HG02943 (cell line): ENCODE results near the gene SH3BP5L.
"Not testable (repeated sequence)": the region's sequence is repeated elsewhere in the genome, so short reads cannot be mapped to it uniquely, and the experiment has no call there.

Experiments
- ATAC-seq: cut with Tn5 transposase; IDR thresholded peaks from one replicate; pipeline ENCODE4 v1.9.1; 2021; ENCODE audit warnings: mild to moderate bottlenecking, low read depth, moderate library complexity; ENCODE audit not compliant: unreplicated experiment

SH3BP5L gene

DNA sequence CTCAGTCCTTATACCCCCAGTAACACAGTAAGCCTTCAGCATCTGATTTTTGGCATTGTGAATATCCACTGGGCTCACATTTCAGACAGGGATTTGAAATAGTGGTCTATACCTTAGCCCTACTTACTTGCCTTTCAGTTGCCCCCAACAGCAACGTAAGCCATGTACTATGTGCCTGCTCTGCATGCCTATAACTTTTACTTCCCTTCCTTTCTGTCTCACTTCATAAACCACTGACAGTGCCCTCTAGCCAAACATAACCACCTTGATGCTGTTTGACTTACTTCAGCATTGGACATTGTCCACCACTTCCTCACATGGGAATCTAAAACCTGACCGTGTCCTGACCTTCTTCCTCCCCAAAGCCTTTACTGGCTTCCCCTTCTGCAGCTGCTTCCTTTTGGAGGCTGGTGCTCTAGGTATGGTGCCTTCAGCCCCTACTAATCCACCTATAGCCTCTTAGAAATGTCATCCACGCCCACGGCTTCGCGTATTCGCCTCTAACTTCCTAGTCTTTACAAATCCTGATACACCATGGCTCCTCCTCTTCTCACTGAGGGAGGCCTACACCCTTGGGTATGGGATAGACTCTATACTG, 8.7 kb upstream of the SH3BP5L start:
- ATAC-seq = no peak

- no peak for ATAC-seq
These were observed 6.1 kb upstream of the SH3BP5L start for GRCh38 chr1:248831842-248832241.

- not testable (repeated sequence) for ATAC-seq
These were observed 5.0 kb upstream of the SH3BP5L start for GRCh38 chr1:248830718-248831017.

GRCh38 chr1:248828845-248829244, 3.1 kb upstream of the SH3BP5L start:
- ATAC-seq = no peak

DNA sequence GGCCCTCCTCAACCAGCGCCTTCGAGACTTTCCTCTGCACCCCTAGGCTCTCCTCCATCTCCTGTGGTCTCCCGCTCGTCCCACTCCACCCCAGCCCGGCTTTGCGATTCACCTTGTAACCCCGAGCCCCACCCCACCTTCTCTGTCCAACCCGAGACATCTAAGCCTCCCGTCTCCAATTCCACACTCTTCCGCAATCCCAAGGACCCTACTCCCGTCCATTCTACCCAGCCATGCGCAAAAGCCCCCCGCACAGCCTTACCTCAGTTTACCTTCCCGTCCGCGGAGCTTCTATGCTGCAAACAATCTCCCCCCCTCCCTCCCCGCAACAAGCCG, 174 bp downstream of the SH3BP5L start:
- peak; percentile 4 for ATAC-seq

GRCh38 chr1:248825136-248825535, 579 bp downstream of the SH3BP5L start:
- ATAC-seq = no peak

DNA sequence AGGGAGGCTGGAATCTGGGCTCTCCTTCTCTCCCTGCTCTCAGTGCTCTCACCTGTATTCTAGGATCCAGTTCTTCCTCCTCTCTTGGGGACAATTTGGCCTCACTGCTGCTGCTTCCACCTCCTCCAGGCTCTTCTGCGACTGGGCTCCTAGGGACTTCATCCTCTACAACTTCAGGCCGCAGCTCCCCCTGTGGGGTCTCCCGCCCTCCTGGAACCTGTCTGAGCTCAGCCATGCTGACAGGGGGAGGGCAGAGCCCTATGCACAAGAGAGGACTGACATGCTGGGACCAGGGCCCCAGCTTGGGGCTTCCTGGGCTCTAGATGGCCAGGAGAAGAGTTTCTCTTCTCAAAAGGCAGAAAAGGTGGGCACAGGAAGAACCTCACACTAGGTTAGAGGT, 1.0 kb downstream of the SH3BP5L start:
- ATAC-seq = no peak

DNA sequence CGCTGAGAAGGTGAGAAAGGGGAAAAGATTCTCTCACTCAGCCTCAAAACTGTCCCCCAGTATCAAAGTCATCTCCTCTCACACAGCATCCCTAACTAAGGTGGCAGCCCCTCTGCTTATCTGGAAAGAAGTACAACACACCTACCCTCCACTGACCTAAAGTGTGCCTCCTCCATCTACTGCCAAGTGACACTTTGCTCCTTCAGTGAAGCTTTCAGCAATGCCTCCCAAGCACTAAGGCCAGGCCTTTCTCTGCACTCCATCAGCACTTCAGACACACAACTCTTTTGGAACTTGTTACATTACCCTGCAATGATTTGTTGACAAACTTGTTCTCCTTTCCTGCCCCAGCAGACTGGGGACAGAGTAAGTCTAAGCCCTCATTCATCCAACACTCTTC, 1.4 kb downstream of the SH3BP5L start:
- no peak for ATAC-seq

GRCh38 chr1:248823517-248824001, 2.2 kb downstream of the SH3BP5L start:
- no peak for ATAC-seq

DNA sequence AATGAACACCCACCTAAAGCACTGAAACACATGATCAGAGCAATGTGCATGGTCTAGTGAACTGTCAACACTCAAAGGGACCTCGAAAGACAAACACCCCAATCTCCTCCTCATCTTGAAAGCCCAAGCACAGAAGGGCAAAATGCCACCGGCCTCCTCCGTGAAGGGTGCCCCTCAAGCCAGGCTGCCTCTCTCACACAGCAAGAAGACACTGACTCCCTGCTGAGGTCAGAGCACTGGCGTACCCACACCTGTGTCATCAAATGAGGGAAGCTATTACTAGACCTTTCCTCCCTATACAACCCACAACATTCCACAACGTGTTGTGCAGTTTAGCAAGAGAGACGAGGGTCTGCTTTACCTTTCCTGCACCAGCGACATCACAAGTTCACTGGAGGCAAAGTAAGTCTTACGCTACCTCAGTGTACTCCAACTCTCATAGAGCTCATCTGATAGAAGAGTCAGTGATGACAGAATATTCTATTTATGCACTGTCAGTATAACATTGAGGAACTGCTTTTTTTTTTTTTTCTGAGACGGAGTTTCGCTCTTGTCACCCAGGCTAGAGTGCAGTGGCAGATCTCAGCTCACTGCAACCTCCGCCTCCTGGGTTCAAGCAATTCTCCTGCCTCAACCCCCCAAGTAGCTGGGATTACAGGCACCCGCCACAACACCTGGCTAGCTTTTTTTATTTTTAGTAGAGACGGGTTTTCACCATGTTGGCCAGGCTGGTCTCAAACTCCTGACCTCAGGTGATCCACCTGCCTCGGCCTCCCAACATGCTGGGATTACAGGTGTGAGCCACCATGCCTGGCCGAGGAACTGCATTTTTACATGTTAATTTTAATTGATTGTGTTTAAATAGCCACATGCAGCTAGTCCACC, 3.3 kb downstream of the SH3BP5L start:
- no peak for ATAC-seq

DNA sequence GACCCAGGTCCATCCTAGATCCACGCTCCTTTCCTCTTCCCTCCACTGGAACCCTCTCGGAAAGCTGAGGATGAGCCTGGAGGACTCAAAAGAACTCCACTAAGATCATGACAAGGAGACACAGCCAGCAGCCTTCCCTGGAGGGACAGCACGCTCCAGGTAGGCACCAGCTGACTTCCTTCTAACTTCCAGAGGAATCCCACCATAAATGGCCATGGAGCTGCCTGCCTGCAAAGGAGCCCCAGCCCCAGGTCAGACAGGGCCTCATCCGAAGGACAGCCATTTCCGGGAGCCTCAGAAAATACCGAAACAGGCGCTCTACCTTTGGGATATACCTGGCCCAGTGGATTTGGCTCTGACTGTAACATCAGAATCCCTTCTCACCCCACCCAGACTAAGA, 4.1 kb downstream of the SH3BP5L start:
- no peak for ATAC-seq

DNA sequence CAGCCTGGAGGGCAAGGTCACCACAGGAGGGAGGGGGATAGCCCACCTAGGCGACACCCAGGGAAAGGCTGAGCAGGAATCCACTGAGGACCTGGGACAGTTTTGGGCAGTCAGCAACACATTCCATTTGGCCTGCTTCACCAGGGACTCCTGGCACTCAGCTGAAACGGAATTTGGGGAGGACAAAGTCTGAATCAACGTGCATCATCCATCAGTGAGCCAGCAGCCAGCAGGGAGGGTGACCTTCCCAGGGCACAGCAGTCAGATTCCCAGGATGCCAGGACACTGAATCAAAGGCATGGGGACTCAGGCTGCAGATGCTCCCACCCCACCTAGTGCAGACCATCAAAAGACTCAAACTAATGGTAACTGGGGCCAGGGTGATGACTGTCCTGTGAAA, 4.6 kb downstream of the SH3BP5L start:
- ATAC-seq = no peak

- ATAC-seq = no peak
These were observed 5.6 kb downstream of the SH3BP5L start for GRCh38 chr1:248820041-248820585.

DNA sequence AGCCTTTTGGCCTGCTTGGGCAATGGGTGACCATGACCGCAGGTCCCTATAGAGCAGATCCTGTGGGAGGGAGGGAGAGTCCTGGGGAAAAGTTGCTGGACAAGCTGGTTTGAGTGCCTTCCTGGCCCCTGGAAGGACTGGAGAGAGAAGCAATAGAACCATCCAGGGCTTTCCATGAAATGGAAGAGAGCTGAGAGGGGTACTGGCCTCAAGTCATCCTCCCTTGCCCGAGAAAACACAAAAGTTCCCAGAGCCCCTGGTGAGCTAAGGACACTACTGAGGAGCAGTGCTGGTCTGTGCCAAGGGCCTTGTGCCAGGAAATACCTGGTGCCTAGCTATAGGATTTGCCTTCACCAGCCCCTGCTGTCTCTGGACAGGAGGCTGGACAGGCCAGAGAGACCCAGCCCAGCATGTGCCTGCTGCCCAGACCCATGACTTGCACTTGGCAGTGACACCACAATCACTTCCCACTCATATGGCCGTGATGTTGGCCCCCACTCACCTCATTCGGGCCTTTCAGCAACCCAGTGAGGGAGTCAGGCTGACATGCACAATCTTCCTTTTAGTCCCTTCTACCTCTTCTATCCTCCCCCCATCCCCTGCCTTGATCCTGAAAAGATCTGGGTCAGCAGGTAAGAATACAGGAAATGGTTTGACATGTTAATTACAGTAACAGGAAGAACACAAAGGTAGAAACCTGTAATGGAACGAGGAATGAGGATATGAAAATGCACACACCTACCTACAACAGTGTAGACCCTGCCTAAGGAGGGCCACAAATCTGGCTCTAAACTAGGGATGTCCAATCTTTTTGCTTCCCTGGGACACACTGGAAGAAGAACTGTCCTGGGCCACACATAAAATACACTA, 7.0 kb downstream of the SH3BP5L start:
- no peak for ATAC-seq

- ATAC-seq = no peak
These were observed 8.7 kb downstream of the SH3BP5L start for GRCh38 chr1:248817065-248817464.

GRCh38 chr1:248816042-248816851, 9.5 kb downstream of the SH3BP5L start:
- ATAC-seq = no peak

GRCh38 chr1:248815407-248816034, 10.2 kb downstream of the SH3BP5L start:
- ATAC-seq = no peak

DNA sequence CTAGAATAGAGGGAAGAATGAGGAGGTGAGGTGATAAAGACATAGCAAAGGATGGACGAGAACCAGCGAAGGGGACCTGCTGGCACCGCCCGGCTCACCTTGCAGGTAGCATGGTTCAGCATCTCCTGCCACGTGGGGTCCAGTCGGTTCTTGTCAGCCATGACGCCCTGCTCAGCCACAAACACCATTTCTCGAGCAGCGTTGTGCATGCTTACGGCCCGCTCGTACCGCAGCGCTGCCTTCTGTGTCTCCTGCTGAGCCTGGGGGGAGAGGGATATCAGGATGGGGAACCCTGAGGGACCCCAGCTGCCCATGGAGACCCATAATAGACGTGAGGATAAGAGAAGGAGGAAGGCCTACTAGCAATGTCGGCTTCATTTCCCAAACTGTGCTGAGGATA, 11.4 kb downstream of the SH3BP5L start:
- ATAC-seq = no peak

GRCh38 chr1:248813546-248813945, 12.2 kb downstream of the SH3BP5L start:
- ATAC-seq = no peak
